Memory B cell (primary cell): Measurements from ENCODE around the gene TMEM108.

Experiments used
- ATAC-seq: fragments of 150-1000 bp; cut with Tn5 transposase; 2 replicates; pipeline ENCODE4 v1.10.0; 2021; ENCODE audit warnings: low read depth, mild to moderate bottlenecking, moderate library complexity
- DNase-seq, 2 donors: peaks; one replicate each; pipeline ENCODE4 v3.0.0; 2022; ENCODE audit warnings: low spot score in 2 of 2
- H3K27ac Mint-ChIP-seq: one replicate; pipeline ENCODE4 v1.8.0; 2022; ENCODE audit warnings: mild to moderate bottlenecking, moderate library complexity, mixed read lengths
- H3K27me3 Mint-ChIP-seq: one replicate; pipeline ENCODE4 v1.8.0; 2022; ENCODE audit warnings: mixed read lengths
- H3K36me3 Mint-ChIP-seq: one replicate; pipeline ENCODE4 v1.8.0; 2022; ENCODE audit warnings: mild to moderate bottlenecking, mixed read lengths
- H3K4me1 Mint-ChIP-seq: one replicate; pipeline ENCODE4 v1.8.0; 2022; ENCODE audit warnings: mixed read lengths
- H3K4me3 Mint-ChIP-seq: one replicate; pipeline ENCODE4 v1.8.0; 2022; ENCODE audit warnings: mild to moderate bottlenecking, moderate library complexity, mixed read lengths
- H3K9me3 Mint-ChIP-seq: one replicate; pipeline ENCODE4 v1.8.0; 2022; ENCODE audit warnings: mixed read lengths

The TMEM108 gene

DNA sequence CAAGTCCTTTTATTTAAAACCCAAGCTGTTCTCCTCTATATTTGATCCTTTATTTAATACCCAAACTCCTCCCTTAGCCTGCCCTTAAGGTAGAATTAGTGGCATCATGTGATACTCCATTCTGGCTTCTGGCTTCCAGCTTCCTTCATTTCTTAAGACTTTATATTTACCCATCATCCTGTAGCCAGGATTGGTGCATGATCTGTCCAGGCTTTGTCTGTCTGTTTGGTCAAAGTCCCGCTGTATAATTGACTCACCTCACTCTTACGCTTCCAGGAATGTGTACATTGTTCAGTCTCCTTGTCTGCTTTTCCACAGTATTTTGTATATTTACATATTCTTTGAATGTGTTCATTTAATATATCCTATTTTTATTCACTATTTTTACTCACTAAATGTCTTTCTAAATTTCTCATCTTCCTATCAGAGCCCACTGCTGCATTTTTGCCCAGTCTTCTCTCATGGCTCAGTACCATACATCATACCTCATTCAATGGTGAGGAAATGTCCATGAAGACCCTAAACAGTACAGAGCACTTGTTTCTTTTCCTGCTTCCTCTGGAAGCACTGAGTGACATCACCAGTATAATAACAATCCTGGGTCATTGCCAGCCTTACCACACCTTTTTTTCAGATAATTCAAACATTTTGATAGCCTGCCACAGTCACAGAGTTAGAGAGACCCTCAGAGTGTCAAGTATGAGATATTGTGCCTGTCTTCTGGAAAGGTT lies 31.5 kb downstream of the TMEM108 start:
- H3K4me3 Mint-ChIP-seq: no peak overlapping the region
- ATAC-seq (no peak), DNase-seq (no peak)
- H3K27ac Mint-ChIP-seq: no peak overlapping the region
- no peaks in the 10 kb centered on the region for H3K36me3 Mint-ChIP-seq
- peaks cover 3% of the 10 kb centered on the region for H3K27me3 Mint-ChIP-seq
- no peaks in the 10 kb centered on the region for H3K9me3 Mint-ChIP-seq
- no peaks in the 10 kb centered on the region for H3K4me1 Mint-ChIP-seq

DNA sequence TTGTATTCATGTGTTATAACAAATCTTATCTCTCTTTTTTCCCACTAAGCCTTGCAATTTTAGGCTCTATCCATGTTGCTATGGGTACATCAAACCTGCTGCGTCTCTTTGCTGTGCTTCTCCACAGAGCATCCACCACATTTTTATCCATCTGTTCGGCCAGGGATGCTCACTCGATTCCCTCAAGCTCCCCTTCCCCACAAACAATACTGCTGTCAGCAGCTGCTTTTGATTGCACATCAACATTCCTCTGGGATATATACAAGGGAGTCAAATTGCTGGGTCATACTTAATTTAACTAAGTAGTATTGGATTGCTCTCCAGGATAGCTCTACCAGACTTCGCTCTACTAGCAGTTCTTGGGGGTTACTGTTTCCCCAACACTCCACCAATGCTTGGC lies 36.8 kb downstream of the TMEM108 start:
- DNase-seq (no peak), ATAC-seq (no peak)
- no peak overlapping the region for H3K4me3 Mint-ChIP-seq
- H3K9me3 Mint-ChIP-seq: no peaks in the 10 kb centered on the region
- no peaks in the 10 kb centered on the region for H3K4me1 Mint-ChIP-seq
- H3K36me3 Mint-ChIP-seq: no peaks in the 10 kb centered on the region
- H3K27me3 Mint-ChIP-seq: peaks cover 15% of the 10 kb centered on the region
- no peak overlapping the region for H3K27ac Mint-ChIP-seq

DNA sequence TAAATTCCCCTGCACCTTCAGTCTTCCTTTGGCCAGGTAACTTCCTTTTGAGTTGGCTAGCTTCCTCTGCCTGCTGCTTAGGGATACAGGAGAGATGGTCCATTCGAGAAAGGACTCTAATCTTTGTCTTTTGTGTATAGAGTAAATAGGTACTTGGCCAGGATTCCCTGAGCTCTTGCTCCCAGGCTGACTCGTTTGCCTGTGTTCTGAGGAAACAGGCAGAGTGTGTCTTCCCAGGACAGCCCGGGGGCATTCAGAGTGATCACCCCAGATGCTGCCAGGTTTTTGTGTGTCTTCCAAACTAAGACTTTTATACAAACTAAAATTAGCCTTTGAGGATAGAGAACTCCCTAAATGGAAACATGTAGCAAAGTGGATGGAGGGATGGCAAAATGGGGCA lies 39.5 kb downstream of the TMEM108 start:
- ATAC-seq (no peak), DNase-seq (no peak)
- peaks cover 17% of the 10 kb centered on the region for H3K27me3 Mint-ChIP-seq
- no peak overlapping the region for H3K4me3 Mint-ChIP-seq
- H3K9me3 Mint-ChIP-seq: peaks cover 8% of the 10 kb centered on the region
- H3K36me3 Mint-ChIP-seq: no peaks in the 10 kb centered on the region
- H3K27ac Mint-ChIP-seq: no peak overlapping the region
- H3K4me1 Mint-ChIP-seq: no peaks in the 10 kb centered on the region

DNA sequence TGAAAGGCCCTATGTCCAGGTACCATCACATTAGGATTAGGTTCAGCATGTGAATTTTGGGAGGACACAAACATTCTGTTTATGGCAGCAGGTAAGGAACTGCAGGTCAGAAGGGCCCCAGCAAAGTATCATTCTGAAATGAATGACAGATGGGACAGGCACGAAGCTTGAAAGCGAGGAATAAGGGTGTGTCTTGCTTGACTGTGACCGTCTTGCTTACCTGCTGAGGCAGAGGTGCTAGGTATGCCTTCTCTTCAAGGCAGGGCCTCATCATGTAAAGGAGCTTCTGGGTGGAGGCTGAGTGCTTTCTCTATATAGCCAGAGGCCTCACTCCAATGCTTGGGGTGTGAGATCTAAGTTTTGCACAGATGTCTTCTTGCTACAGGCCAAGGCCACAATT lies 41.4 kb downstream of the TMEM108 start:
- Mint-ChIP-seq H3K9me3 (peaks cover 8% of the 10 kb centered on the region), H3K4me1 (no peaks in the 10 kb centered on the region), H3K4me3 (no peak overlapping the region), H3K27me3 (peaks cover 23% of the 10 kb centered on the region), H3K36me3 (no peaks in the 10 kb centered on the region), H3K27ac (no peak overlapping the region)
- ATAC-seq (no peak), DNase-seq (no peak)

DNA sequence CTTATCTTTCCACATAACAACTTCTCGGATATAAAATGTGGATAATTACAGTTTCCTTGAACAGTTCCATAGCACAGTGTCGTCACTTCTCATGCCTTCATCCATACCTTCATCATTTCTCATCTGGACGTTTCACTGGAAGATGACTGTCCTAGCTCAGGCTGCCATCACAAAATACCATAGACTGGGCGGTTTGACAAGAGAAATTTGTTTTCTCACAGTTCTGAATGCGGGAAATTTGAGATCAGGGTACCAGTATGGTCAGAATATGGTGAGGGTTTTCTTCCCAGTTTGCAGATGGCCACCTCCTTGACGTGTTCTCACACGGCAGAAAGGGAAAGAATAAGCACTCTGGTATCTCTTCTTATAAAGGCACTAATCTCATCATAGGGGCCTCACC lies 42.8 kb downstream of the TMEM108 start:
- Mint-ChIP-seq H3K27me3 (peaks cover 19% of the 10 kb centered on the region), H3K4me3 (no peak overlapping the region), H3K9me3 (peaks cover 8% of the 10 kb centered on the region), H3K36me3 (no peaks in the 10 kb centered on the region), H3K27ac (no peak overlapping the region), H3K4me1 (no peaks in the 10 kb centered on the region)
- ATAC-seq (no peak), DNase-seq (no peak)

DNA sequence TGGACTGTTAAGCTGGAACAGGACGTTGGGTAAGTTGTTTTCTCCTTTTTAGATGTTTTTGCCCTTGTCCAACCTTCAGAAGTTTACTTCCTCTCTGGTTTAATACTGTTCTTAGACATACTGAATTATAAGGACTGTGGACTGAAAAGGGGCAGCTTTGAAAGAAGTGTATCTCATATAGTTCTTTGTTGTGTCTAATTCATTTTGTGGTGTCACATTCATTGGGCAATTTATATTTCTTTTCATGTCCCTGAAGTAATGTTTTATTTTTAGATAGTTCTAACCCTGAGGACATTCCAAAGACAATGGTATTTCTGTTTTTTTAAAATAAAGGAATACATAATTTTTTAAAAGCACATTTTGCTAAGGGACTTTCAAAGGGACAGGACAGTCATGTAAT lies 45.2 kb downstream of the TMEM108 start:
- Mint-ChIP-seq H3K27ac (no peak overlapping the region), H3K9me3 (peaks cover 8% of the 10 kb centered on the region), H3K4me1 (no peaks in the 10 kb centered on the region), H3K36me3 (no peaks in the 10 kb centered on the region), H3K4me3 (no peak overlapping the region), H3K27me3 (peaks cover 12% of the 10 kb centered on the region)
- no peak for DNase-seq
- ATAC-seq: no peak

DNA sequence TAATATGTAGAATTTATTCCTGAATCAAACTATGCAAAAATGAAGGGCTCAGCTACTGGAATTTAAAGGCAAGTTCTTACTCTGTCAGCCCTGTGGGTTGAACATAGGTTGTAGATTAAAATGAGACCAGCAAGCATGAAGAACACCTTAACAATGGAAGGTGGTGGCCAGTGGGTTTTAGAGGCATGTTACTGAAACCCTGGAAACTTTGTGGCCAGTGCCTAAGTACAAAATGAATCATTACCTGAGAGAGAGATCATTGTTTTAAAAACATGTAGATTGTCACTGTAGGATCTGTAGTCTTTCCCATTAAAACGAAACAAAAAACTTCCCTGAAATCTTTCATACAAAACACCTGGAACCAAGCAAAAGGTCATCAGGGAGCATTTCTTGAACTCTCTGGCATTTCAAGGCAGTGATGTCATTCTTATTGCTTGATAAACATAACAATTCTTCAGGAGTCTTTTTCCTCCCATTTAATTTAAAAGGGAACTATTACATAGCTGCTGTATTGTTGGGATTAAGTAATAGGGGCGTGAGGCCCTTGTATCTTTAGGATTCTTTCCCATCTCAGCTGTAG lies 51.8 kb downstream of the TMEM108 start:
- no peaks in the 10 kb centered on the region for H3K36me3 Mint-ChIP-seq
- no peaks in the 10 kb centered on the region for H3K27me3 Mint-ChIP-seq
- H3K9me3 Mint-ChIP-seq: no peaks in the 10 kb centered on the region
- ATAC-seq (no peak), DNase-seq (no peak)
- no peak overlapping the region for H3K27ac Mint-ChIP-seq
- H3K4me1 Mint-ChIP-seq: no peaks in the 10 kb centered on the region
- no peak overlapping the region for H3K4me3 Mint-ChIP-seq

DNA sequence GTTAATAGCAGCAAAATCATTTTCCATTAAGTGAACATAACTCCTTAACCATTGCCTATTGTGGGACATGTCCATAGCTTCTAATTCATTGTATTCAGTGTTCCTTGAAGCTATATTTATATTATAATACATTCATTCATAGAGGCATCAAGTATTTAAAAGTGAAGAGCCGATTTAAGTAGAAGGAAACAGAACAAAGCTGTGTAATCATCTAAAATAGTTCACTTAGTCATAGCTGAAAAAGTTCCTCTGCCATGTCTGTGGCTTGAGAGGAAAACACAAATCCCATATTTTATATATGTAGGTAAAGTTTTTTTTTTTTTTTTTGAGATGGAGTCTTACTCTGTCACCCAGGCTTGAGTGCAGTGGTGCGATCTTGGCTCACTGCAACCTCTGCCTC lies 54.5 kb downstream of the TMEM108 start:
- no peaks in the 10 kb centered on the region for H3K4me1 Mint-ChIP-seq
- peaks cover 2% of the 10 kb centered on the region for H3K27me3 Mint-ChIP-seq
- DNase-seq (no peak), ATAC-seq (no peak)
- H3K9me3 Mint-ChIP-seq: no peaks in the 10 kb centered on the region
- no peak overlapping the region for H3K4me3 Mint-ChIP-seq
- no peak overlapping the region for H3K27ac Mint-ChIP-seq
- no peaks in the 10 kb centered on the region for H3K36me3 Mint-ChIP-seq

DNA sequence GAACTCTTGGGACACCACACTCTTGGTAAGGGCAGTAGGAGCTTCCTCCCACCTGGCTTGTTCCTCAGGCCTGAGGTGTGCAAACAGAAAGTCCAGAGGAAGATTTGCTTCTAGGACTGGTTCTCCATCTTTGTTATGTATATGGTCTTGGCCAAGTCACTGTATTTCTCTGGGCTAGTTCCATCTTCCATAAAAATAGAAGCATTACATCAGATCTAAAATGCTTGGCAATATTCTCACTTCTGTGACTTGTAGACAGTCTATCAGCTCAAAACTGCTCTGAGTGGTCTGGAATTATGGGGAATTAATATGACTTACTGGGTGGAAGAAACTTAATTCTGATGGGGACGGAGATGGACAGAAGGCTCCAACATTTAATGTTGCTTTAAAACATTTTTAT lies 55.2 kb downstream of the TMEM108 start:
- peaks cover 2% of the 10 kb centered on the region for H3K27me3 Mint-ChIP-seq
- no peak overlapping the region for H3K27ac Mint-ChIP-seq
- H3K4me3 Mint-ChIP-seq: no peak overlapping the region
- H3K4me1 Mint-ChIP-seq: no peaks in the 10 kb centered on the region
- peaks cover 3% of the 10 kb centered on the region for H3K9me3 Mint-ChIP-seq
- no peak for DNase-seq
- H3K36me3 Mint-ChIP-seq: no peaks in the 10 kb centered on the region
- ATAC-seq: no peak

DNA sequence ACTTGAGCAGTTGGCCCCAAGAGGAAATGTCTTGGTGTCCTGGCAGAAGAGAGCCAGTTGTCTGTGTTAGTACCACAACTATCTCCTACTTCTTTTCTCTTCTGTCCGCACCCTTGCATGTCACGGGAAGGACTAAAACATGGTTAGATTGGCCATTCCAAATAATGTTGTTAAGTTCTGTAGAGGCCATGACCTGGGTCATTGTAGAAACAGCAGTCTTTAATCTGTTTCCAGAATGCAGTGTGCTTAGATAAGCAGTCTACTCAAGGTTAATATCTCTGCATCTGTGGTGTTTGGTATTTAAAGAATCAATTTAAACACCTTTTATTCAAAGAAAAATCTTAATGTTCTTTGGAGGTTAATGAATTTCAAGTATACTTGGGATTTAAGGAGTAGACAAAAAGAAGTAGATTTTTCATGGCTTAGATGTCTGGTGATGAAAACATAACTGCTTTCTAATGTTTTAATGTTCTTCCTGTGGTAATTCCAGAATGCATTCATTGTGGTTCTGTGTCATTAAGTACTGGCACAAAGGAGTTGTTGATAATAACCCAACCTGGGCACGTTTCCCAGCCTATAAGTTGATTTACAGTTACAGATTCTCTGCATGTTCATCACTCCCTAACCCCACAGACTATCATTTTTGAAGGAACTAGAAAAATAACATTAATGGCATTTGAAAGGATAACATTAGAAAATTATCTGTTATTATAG lies 58.9 kb downstream of the TMEM108 start:
- Mint-ChIP-seq H3K27me3 (peaks cover 4% of the 10 kb centered on the region), H3K9me3 (peaks cover 3% of the 10 kb centered on the region), H3K4me3 (no peak overlapping the region), H3K4me1 (no peaks in the 10 kb centered on the region), H3K36me3 (no peaks in the 10 kb centered on the region), H3K27ac (no peak overlapping the region)
- DNase-seq (no peak), ATAC-seq (no peak)

DNA sequence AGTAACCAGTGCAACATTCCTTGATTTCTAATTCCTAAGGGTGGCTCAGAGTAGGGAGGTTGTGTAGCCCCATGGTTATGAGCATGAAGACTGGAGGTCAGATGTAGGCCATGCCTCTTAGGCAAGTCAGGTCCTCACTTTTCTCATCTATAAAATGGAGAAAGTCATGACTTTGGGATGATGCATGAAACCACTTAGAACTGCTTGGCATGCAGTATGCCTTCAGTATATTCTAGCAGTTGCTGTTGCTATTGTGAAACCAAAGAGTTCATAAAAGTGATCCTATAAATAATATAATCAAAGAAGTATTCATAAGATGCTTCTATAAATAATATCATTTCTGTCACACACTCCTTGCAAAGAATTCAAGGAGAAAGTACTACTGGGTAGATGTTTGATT lies 65.5 kb downstream of the TMEM108 start:
- H3K4me1 Mint-ChIP-seq: no peaks in the 10 kb centered on the region
- no peak overlapping the region for H3K27ac Mint-ChIP-seq
- no peak for ATAC-seq
- no peaks in the 10 kb centered on the region for H3K9me3 Mint-ChIP-seq
- peaks cover 6% of the 10 kb centered on the region for H3K27me3 Mint-ChIP-seq
- DNase-seq: no peak
- no peak overlapping the region for H3K4me3 Mint-ChIP-seq
- H3K36me3 Mint-ChIP-seq: no peaks in the 10 kb centered on the region

DNA sequence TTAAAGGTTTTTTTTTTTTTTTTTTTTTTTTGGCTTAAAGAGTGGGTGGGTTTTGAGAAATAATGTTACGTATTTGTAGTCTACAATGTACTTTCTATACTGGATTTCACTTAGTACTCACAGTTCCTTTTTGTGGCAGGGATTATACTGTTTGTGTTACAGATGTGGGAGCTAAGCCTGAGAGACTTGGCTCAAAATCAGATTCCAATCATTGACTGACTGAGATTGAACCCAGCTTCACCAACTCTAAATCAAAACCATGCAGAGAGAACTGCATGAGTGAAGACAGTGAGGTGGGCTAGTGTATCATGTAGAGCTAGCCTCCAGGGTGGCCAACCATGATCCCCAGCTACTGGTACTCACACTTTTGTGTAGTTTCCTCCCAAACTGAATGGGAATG lies 68.0 kb downstream of the TMEM108 start:
- Mint-ChIP-seq H3K27me3 (peaks cover 3% of the 10 kb centered on the region), H3K4me3 (no peak overlapping the region), H3K36me3 (no peaks in the 10 kb centered on the region), H3K27ac (no peak overlapping the region), H3K4me1 (peaks cover 4% of the 10 kb centered on the region), H3K9me3 (no peaks in the 10 kb centered on the region)
- no peak for ATAC-seq
- DNase-seq: no peak

DNA sequence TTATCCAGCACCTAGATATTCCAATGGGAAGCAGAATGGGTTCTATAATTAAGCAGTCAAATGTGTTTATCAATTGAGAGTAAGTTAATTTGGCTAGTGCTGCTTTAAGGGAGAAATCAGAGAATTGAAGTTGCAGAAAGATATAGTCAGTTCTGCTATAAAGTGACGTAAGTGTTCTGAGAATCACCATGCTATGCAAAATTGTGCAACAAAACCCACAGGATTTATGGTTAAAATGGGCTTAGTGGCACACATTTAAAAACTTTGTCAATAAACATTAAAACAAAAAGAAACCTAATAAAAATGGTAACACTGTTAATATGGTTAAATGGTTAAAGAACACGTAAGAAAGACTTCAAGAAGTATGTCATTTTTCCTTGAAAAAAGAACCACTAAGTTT lies 74.5 kb downstream of the TMEM108 start:
- Mint-ChIP-seq H3K9me3 (no peaks in the 10 kb centered on the region), H3K4me3 (no peak overlapping the region), H3K27ac (no peak overlapping the region), H3K4me1 (peaks cover 7% of the 10 kb centered on the region), H3K36me3 (no peaks in the 10 kb centered on the region), H3K27me3 (no peaks in the 10 kb centered on the region)
- DNase-seq: no peak
- ATAC-seq: no peak

DNA sequence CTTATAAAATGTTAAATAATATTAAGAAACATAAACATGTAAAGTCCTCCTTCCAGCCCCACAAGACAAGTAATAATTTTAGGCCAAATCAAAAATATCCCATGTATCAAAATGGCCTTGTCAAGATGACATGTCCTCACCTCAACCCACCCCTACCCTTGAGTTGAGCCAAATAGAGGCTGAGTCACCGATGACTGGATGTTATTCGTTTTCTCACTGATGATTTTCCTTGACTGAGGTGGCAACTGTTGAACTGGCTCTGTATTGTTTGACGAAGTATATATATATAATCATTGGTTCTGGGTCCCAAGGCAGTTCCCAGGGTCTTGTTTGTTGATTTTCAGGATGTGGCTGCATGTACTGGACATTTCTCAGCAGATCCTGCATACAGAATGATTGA lies 75.3 kb downstream of the TMEM108 start:
- no peaks in the 10 kb centered on the region for H3K36me3 Mint-ChIP-seq
- H3K4me1 Mint-ChIP-seq: peaks cover 7% of the 10 kb centered on the region
- no peak overlapping the region for H3K27ac Mint-ChIP-seq
- no peaks in the 10 kb centered on the region for H3K9me3 Mint-ChIP-seq
- no peak overlapping the region for H3K4me3 Mint-ChIP-seq
- no peak for DNase-seq
- H3K27me3 Mint-ChIP-seq: no peaks in the 10 kb centered on the region
- no peak for ATAC-seq
